Fibroblast of the aortic adventitia (primary cell): ENCODE measurements around the gene CLMP. TPM values are rescaled to one million over a fixed set of nuclear protein-coding genes. Genes with fewer than 3 reads are reported as not detected.
"Not testable (repeated sequence)": the region's sequence is repeated elsewhere in the genome, so short reads cannot be mapped to it uniquely, and the experiment has no call there.

Source experiments
- DNase-seq: peaks from one replicate; pipeline ENCODE4 v3.0.0-alpha.2; 2010; ENCODE audit warnings: low read depth
- H3K4me3 ChIP-seq: 2 replicates; pipeline ENCODE4 v1.5.1; 2011; ENCODE audit warnings: low read depth, mild to moderate bottlenecking, control low read depth, low read length, moderate library complexity
- CTCF ChIP-seq: IDR thresholded peaks from 2 replicates; pipeline ENCODE4 v1.5.1; 2011; ENCODE audit warnings: mild to moderate bottlenecking, low read length, control low read depth, inconsistent platforms; ENCODE audit not compliant: insufficient read depth
- total RNA-seq: library from RNA; depleted of rRNA; stranded (reverse); fragments of >200 nt; gene quantifications from 2 replicates; pipeline ENCODE4 v1.2.3, GENCODE V29; 2012; ENCODE audit warnings: low replicate concordance

CLMP gene
- total RNA-seq, 1 donor: 235 TPM

GRCh38 chr11:123139206-123139605 lies 55.8 kb downstream of the CLMP start:
- no peak for TF ChIP-seq CTCF

GRCh38 chr11:123137431-123138224 lies 57.4 kb downstream of the CLMP start:
- TF ChIP-seq CTCF: peak; percentile 36
- H3K4me3 ChIP-seq: peak overlapping the region; percentile 28
- peak; percentile 92 for DNase-seq

More at GRCh38 chr11:123139206-123139605, 55.8 kb downstream of the CLMP start:
- H3K4me3 ChIP-seq: no peak overlapping the region
- DNase-seq: no peak

GRCh38 chr11:123135863-123136446 lies 59.1 kb downstream of the CLMP start:
- peak; percentile 91 for DNase-seq
- TF ChIP-seq CTCF: no peak
- peak overlapping the region; percentile 9 for H3K4me3 ChIP-seq

- no peak for DNase-seq
- TF ChIP-seq CTCF: no peak
- no peak overlapping the region for H3K4me3 ChIP-seq
Measured at GRCh38 chr11:123132881-123133280, 62.2 kb downstream of the CLMP start.

GRCh38 chr11:123132034-123132766 lies 62.8 kb downstream of the CLMP start:
- not testable (repeated sequence) for H3K4me3 ChIP-seq
- DNase-seq: peak; percentile 41

- no peak overlapping the region for H3K4me3 ChIP-seq
- DNase-seq: peak; percentile 60
- no peak for TF ChIP-seq CTCF
Measured at GRCh38 chr11:123129920-123130319, 65.1 kb downstream of the CLMP start.

GRCh38 chr11:123125169-123125568 lies 69.9 kb downstream of the CLMP start:
- no peak overlapping the region for H3K4me3 ChIP-seq
- no peak for DNase-seq
- no peak for TF ChIP-seq CTCF
